Measurements from ENCODE around the gene JAZF1. TPM values are rescaled to one million over a fixed set of nuclear protein-coding genes. Genes with fewer than 3 reads are reported as not detected.
"Not testable (repeated sequence)": the region's sequence is repeated elsewhere in the genome, so short reads cannot be mapped to it uniquely, and the experiment has no call there.

JAZF1 gene
- total and polyA plus RNA-seq, 2 of the 4 experiments (the other 2 are of a cell fraction) = 8.4 to 10.5 TPM

DNA sequence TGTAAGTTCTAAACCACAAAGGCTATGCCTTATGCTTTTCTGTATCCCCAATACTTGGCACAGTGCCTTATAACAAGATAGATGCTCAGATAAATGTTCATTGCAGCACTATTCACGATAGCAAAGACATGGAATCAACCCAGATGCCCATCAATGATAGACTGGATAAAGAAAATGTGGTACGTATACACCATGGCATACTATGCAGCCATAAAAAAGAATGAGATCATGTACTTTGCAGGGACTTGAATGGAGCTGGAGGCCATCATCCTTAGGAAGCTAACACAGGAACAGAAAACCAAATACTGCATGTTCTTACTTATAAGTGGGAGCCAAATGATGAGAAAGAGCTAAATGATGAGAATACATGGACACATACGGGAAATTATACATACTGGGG, 293.9 kb downstream of the JAZF1 start:
- BruUV-seq (replicated peaks); H2BK5ac ChIP-seq (ENCODE audit: low read depth, low read length, poor library complexity, severe bottlenecking); ATAC-seq (ENCODE audit: low read depth); H3K4me2 ChIP-seq (ENCODE audit: low read depth, low read length); H3K18ac ChIP-seq (ENCODE audit: low read depth, low read length); H4K91ac ChIP-seq (ENCODE audit: insufficient read depth, low read depth, low read length); H4K5ac ChIP-seq (ENCODE audit: low read depth, low read length); H2AK5ac ChIP-seq (ENCODE audit: low read depth, low read length); H3K27me3 ChIP-seq (ENCODE audit: control insufficient read depth, insufficient read depth, low read length); CTCF ChIA-PET; H3K4me1 ChIP-seq (ENCODE audit: control insufficient read depth, insufficient read depth, low read length); H2AK9ac ChIP-seq (replicated peaks; ENCODE audit: low read depth, low read length, poor library complexity); H4K20me1 ChIP-seq (ENCODE audit: insufficient read depth, low read length); H3K23ac ChIP-seq (ENCODE audit: low read depth, low read length); H3K4ac ChIP-seq (ENCODE audit: low read depth, low read length); in situ Hi-C loops (cut with MboI; ENCODE audit: low sequenced_read_pairs); H3K56ac ChIP-seq (ENCODE audit: extremely low read depth, insufficient read depth, low read length); H3K9me3 ChIP-seq (ENCODE audit: control insufficient read depth, insufficient read depth, low read length); POLR2A ChIA-PET (ENCODE audit: unreplicated experiment); H3K9ac ChIP-seq (ENCODE audit: low read depth, low read length); intact Hi-C loops (cut with micrococcal nuclease); H3K4me3 ChIP-seq (ENCODE audit: insufficient read depth, low read depth, low read length); H3K14ac ChIP-seq (replicated peaks; ENCODE audit: low read depth, low read length); dilution Hi-C loops (cut with HindIII; ENCODE audit: low sequenced_read_pairs, unreplicated experiment); H3K36me3 ChIP-seq (ENCODE audit: control insufficient read depth, insufficient read depth, low read length); H2BK15ac ChIP-seq (ENCODE audit: low read depth, low read length); H4K8ac ChIP-seq (ENCODE audit: low read depth in 2 of 2, low read length in 2 of 2); H2BK120ac ChIP-seq (ENCODE audit: low read depth, low read length); H2AFZ ChIP-seq (replicated peaks; ENCODE audit: low read length, poor library complexity); H3K9me1 ChIP-seq (ENCODE audit: insufficient read depth, low read length); H3K27ac ChIP-seq (ENCODE audit: insufficient read depth, low read length); DNase-seq; H2BK20ac ChIP-seq (ENCODE audit: low read depth, low read length): not testable (repeated sequence)
- 100% methylated on average over 1 of the region's 3 CpGs; no CpG with 5 or more reads in 1 of the 2 experiments for WGBS, 2 experiments (ENCODE audit: extremely low coverage in 2 of 2, insufficient read length in 1 of 2)
- peaks cover 0 to 15% of the 10 kb centered on the region in 2 experiments; a peak in 3 of 4 replicates for H3K79me1 ChIP-seq (ENCODE audit: low read depth in 1 of 2, low read length in 2 of 2)

All from IMR-90 (cell line).